ENCODE results near the gene HDAC6. TPM values are rescaled to one million over a fixed set of nuclear protein-coding genes. Genes with fewer than 3 reads are reported as not detected.

Gene HDAC6
- total RNA-seq, result 31.3 and 36.9 TPM in 2 replicates

GRCh38 chrX:48801280-48802088 is at the start of gene HDAC6:
Gene HDAC6, plus strand, starts transcription at chrX:48802067. Its CDS starts 626 bp downstream, at chrX:48802693.

GRCh38 chrX:48761674-48762471 is 40.0 kb upstream of the HDAC6 start, which contains the start of gene GLOD5:
Gene GLOD5, plus strand, starts transcription at chrX:48761747. Its CDS starts 44 bp downstream, at chrX:48761791.

GRCh38 chrX:48786341-48786800 is 15.5 kb upstream of the HDAC6 start, which contains the start of gene GATA1:
Gene GATA1, plus strand, starts transcription at chrX:48786590. Its CDS starts 4,520 bp downstream, at chrX:48791110.

GRCh38 chrX:48826135-48826875 is 24.4 kb downstream of the HDAC6 start, which contains the start of gene ERAS:
Gene ERAS, plus strand, starts transcription at chrX:48826513. Its CDS starts 2,611 bp downstream, at chrX:48829124.

GRCh38 chrX:48835524-48836329 is 33.9 kb downstream of the HDAC6 start, which contains the start of gene PCSK1N:
Gene PCSK1N, minus strand, starts transcription at chrX:48835610. Its CDS starts 78 bp downstream, at chrX:48835532.

Other genes starting within 250 kb of the HDAC6 start
- gene RBM3, start 227.6 kb upstream of the HDAC6 start, total RNA-seq, result 88.0 and 97.1 TPM in 2 replicates
- 127 and 187 TPM in 2 replicates for gene WDR13, start 204.6 kb upstream of the HDAC6 start, total RNA-seq
- gene WAS, start 118.3 kb upstream of the HDAC6 start, total RNA-seq, result not detected in 2 replicates
- 0.64 and 1.9 TPM in 2 replicates for gene SUV39H1, start 105.3 kb upstream of the HDAC6 start, total RNA-seq
- gene GLOD5, start 40.3 kb upstream of the HDAC6 start, total RNA-seq, result not detected in 2 replicates
- not detected in 2 replicates for gene GATA1, start 15.5 kb upstream of the HDAC6 start, total RNA-seq
- gene ERAS, start 24.4 kb downstream of the HDAC6 start, total RNA-seq, result not detected in 2 replicates
- gene PCSK1N, start 33.5 kb downstream of the HDAC6 start, total RNA-seq, result 0.21 and 2.9 TPM in 2 replicates
- gene TIMM17B, start 95.7 kb downstream of the HDAC6 start, total RNA-seq, result 52.1 and 53.1 TPM in 2 replicates
- 39.9 and 47.7 TPM in 2 replicates for gene PQBP1, start 95.9 kb downstream of the HDAC6 start, total RNA-seq
- gene SLC35A2, start 109.6 kb downstream of the HDAC6 start, total RNA-seq, result 16.8 and 28.0 TPM in 2 replicates
- gene PIM2, start 117.0 kb downstream of the HDAC6 start, total RNA-seq, result 11.3 and 12.0 TPM in 2 replicates
- gene OTUD5, start 155.5 kb downstream of the HDAC6 start, total RNA-seq, result 21.9 and 22.6 TPM in 2 replicates
- 0.43 and 0.48 TPM in 2 replicates for gene KCND1, start 169.8 kb downstream of the HDAC6 start, total RNA-seq
- gene GRIPAP1, start 200.2 kb downstream of the HDAC6 start, total RNA-seq, result 12.4 and 23.4 TPM in 2 replicates
- 11.1 and 28.4 TPM in 2 replicates for gene TFE3, start 241.3 kb downstream of the HDAC6 start, total RNA-seq